ENCODE data around the gene ANKIB1.

DNA sequence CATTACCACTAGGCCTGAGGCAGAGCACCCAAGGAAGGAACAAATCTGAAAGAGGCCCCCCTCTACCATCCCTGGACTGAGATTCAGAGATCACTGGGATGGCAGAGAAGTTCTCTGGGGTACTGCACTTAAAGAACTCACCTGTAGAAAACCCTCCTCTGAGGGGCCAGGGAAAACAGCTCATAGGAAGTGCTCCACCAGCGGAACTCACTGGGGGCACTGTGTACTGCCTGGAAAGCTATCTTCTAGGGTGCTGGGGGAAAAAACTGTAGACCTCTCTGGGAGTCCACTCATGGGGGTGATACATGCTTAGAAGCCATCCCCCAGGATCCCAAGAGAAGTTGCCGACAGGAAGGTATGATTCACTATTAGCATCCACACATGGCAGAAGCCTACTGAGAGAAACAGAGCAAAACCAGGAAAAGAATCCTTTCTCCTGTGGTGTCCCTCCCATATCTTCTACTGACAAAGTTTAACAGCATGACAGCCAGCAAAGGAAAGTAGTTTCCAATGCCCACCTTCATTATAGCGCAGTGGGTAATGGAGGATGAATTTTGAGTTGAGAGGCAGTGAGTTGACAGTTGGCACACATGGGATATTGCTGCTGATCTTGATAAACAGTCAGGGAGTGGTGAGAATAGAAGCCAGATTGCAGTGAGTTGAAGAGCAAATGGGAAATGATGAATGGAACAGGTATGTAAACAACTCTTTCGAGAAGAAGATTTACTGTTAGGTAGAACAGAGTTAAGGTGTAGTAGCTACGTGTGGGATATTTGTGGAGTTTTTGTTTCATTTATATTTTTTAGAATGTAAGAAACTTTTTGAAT, 20.9 kb downstream of the ANKIB1 start:
- TF ChIP-seq GATA3 (IDR thresholded peaks at IDR 0.05; ENCODE audit: low read depth, low read length) (no peak), GATA2 (IDR thresholded peaks at IDR 0.05; ENCODE audit: low read depth, low read length) (no peak)

Data from SH-SY5Y (cell line).